NCI-H1105 (cell line): ENCODE data around the gene KCNB1.

Experiments
- DNase-seq: peaks from one replicate; lab custom pipeline; 2025; lab: John Stamatoyannopoulos, UW

Gene KCNB1

DNA sequence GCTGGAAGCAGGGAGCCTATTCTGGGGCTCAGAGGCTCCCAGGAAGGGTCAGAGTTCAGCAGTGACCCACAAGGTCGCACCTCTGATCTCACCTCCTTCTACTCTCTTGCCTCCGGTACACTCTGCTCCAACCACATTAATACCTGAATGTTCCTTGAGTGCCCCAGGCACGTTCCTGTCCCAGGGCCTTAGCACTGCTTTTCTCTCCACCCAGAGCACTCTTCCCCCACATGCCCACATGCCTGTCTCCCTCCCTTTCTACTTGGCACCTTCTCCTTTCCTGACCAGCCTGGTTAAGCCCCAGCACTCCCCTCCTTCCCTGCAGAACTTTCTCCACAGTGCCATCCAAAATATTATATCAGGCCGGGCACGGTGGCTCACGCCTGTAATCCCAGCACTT is 13.4 kb downstream of the KCNB1 start:
- DNase-seq: no peak

GRCh38 chr20:49468412-49468811 is 14.1 kb downstream of the KCNB1 start:
- DNase-seq: no peak

DNA sequence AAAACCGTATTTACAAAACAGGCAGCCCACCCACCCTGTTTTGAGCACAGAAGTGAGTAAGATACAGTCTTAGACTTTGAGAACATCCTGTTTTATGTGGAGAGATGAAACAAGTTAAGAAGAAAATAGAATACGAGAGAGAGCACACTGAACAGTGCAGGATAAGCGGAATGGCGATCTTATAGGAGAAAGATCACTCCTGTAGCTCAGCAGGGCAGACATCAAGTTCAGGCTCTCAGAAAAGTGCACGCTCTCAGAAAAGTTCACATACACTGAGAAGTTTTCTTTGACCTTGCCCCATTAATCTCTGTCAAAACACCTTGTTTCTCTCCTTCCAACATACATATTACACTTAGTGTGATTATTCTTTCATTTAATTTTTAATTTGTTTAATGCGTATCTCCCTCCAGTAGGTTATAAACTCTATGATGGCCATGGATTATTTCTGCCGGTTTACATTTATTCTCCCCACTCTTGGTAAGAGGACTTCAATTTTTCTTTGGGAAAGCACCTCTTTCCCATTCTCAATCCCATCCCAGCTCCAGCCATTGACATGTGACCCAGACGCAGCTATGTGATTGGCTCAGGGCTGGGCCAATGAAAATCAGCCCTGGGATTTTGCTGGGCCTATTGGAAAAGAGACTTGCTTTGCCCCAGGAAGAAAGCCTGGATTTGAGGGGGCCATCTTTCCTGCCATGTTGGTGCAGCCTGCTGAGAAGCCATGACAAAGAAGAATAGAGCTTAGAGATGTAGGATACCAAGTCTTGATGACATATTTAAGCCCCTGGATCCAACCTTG is 16.2 kb downstream of the KCNB1 start:
- no peak for DNase-seq

DNA sequence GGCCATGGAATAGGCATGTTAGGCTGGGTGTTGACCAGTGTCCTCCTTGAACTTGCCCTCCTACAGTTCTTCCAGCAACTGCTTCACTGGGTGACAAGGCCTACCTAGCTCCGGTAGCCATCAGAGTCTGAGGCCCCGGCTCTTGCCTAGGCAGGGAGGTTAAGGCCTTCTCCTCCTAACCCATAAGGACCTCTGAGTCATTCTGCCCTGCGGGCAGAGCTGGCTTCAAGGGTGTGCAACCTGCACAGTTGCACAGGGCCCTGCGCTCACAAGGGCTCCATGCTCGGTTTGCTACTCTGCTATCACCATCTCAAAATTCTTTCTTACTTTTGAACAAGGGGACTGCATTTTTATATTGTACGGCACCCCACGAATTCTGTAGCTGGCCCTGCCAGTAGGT is 17.9 kb downstream of the KCNB1 start:
- DNase-seq: no peak

DNA sequence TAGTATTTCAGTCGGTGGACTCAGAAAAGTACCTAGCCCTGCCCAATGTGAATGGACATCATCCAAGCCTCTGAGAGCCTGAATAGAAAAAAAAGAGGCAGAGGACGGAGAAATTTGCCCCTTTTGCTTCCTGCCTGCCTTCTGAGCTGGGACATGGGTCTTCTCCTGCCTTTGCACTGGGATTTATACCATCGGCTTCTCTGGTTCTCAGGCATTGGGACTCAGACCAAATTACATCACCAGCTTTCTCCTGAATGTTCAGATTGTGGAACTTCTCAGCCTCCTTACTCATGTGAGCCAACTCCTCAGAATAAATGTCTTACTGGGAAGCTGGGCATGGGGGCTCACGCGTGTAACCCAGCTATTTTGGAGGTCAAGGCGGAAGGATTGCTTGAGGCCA is 19.8 kb downstream of the KCNB1 start:
- no peak for DNase-seq

DNA sequence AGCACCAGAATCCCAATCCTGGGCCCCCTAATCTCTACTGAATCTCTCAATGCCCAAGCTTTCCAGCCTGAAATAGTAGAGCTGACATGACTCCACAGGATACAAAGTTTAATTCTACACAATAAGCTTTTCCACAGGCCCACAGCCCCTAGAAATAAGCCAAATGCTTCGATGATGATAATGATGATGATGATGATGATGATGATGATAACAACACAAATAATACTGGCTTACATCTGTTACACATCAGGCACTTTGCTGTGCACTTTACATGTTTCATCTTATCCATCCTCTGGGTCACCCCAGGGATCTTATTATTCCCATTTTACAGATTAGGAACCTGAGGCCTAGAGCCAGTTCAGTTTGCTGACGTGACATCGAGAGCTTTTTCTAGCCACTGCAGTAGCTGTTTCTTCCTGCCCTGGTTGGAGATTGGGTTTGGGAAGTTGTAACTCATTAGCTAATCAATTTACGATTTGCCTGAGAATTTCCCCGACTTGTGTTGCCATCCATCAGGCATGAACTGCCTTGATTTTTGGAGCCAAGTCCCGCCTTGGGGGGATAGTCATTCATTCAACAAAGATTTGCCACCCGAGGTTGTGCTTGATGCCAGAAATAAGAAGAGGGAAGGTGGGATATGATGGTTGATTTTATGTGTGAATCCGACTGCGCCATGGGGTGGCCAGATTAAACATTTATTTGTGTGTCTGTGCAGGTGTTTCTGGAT is 20.4 kb downstream of the KCNB1 start:
- DNase-seq: no peak

DNA sequence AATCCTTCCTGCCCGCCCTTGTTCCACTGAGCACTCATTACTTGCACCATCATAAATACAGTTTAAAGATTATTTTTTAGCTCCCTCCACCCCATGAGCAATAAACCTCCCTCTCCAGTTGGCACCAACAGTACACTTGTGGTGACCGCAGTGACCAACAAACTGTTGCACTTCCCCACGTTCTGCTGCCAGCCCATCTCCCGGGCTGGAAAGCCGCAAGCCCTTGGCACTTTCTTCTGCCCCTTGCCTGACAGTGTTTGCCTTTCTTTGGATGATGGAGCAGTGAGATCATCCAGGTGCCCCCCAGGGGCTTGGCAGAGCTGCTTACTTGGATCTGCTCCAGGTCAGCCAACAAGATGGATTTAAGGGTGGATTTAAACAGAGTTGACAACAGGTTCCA is 21.6 kb downstream of the KCNB1 start:
- DNase-seq: peak; percentile 31

DNA sequence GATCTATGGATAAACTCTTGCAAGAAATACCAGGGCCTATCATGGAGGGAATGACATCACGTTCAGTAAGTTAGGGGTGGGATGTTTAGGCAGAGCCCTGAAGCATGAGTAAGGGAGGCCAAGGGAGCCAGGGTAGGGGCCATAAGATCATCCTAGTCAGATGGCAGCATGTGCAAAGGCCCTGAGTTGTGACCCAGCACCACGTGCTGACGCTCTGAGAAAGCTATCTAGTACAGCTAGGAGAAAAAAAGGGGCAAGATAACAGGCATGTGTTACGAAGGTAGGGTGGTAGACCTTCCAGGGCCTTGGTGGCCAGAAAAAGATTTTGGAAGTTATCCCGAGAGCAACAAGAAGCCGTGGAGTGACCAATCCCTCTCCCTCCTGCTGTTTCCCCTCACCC is 22.3 kb downstream of the KCNB1 start:
- no peak for DNase-seq

- DNase-seq: no peak
These were observed 22.8 kb downstream of the KCNB1 start for GRCh38 chr20:49459684-49460083.

GRCh38 chr20:49457444-49457843 is 25.0 kb downstream of the KCNB1 start:
- DNase-seq: no peak

DNA sequence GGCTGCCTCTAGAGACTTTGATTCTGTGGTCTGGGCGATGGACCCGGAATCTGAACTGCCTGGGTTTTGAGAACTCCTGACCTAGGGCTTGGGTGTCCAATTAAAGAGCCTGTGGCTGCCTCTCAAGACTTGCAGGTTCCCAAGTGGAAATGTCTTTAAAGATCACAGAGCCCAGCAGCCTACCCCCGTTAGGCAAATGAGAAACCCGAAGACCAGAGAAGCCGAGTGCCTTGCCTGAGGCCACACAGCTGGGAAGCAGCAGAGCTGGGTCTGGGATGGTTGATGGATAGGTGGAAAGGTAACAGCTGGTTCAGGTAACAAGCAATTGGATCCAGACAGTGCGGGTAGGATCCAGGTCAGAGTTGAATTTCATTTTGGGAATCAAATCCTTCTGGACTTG is 25.8 kb downstream of the KCNB1 start:
- DNase-seq: no peak

- DNase-seq: no peak
These were observed 26.8 kb downstream of the KCNB1 start for GRCh38 chr20:49455691-49456090.

DNA sequence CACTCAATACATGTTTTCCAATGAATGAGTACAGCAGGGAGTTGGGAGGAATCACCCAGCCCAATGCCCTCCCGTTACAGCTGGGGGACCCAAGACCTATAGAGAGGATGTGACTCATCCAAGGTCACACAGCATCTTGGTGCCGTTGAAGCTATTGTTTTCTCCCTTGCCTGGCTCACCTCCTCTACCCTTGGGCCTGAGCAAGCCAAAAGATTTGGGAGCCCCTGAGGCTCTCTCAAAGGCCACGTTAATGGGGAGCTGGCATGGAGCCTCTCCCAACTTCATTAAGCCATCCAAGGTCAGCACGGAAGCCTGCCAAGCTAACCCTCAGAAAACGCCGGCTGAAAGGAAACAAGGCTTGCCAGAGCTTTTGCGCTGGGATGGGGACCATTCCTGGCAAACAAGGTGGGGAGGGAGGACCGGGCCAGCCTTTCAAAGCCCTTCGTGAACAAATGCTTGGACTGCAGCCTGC is 30.4 kb downstream of the KCNB1 start:
- DNase-seq: no peak

- peak; percentile 85 for DNase-seq
These were observed 32.2 kb downstream of the KCNB1 start for GRCh38 chr20:49450281-49450721.

GRCh38 chr20:49448917-49449316 is 33.6 kb downstream of the KCNB1 start:
- DNase-seq: no peak

DNA sequence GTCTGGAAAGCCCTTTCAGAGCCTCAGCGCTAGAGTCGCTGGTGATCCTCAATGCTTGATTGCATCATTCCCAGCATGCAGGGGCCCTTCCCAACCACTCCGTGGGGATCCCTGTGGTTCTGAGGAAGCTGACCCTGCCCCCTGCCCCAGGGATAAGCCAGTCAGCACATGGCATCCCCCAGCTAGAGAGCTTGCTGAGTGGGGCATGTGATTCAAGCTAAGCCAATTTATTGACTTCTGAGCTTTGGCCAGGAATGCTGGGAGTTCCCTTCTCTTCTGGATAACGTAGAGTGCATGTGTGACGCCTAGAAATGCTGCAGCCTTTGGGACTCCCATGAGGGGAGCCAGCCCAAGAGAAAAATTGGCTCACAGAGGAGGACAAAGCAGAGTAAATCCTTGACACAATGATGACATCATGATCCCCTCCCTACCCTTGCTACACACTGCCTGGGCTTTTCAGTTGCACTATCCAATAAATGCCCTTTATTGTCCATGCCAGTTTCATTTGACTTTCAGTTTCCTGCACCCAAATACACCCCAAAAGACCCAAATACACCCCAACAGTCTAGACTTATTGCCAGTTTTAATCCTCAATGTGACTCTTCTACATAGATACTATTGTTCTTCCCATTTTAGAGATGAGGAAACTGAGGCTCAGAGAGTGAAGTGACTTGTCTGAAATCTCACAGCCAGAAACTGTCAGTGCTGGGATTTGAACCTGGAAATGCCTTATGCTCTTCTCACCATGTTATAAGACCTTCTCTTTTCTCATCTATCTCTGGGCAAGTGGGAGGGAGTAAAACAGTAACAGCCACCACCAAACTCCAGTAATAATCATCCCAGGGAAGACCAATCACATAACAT is 34.3 kb downstream of the KCNB1 start:
- DNase-seq: no peak

DNA sequence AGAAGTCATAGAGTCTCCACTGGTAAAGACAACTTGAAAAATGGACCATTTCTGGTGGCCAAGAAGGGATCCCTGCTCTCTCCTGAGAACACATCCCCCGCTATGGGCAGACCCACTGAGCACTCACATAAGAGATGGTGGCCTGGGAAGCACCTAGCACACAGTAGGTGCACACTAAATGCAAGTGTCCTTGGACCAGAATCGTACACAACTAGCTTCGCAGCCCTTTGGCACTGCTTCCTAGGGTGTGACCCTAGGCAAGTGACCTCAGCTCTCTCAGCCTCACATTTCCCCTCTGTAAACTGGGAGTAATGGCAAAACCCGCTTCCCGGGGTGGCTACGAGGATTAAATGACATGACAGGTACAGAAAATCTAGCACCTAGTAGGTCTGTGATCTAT is 35.1 kb downstream of the KCNB1 start:
- no peak for DNase-seq

GRCh38 chr20:49446808-49447207 is 35.7 kb downstream of the KCNB1 start:
- no peak for DNase-seq

DNA sequence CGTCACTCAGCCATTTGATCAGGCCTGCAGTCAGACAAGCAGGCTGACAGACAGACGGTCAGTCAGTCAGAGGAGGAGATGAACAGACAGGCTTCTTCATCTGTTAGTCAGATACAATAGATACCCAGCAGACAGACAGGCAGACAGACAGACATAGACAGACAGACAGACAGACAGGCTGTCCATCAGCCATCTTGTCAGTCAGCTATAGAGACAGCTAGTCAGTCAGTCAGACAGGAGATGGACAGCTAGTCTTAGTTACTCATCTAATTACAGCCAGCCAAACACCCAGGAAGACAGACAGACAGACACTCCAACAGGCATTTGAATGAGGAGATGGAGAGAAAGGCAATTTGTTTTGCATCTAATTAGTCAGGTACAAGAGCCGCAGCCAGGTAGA is 36.4 kb downstream of the KCNB1 start:
- DNase-seq: no peak

DNA sequence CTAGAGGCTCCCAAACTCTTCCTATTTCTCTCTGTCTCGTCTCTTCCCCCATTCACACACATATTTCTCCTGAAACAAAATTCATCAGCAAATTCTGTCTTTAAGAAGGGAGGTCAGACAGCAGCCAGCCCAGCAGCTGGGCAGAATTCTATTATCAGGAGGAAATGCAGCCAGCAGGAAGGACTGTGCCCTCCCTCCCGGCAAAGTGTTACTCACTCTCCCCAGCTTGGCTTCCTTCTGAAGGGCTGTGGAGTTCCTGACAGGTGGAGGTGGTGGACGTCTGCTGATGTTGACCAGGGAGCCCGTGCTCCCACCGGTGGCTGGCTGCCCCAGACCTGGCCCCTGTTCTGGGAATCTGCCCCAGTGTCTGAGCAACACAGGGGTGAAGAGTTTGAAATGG is 37.3 kb downstream of the KCNB1 start:
- DNase-seq: no peak

- DNase-seq: no peak
These were observed 37.9 kb downstream of the KCNB1 start for GRCh38 chr20:49444553-49444990.

- DNase-seq: no peak
These were observed 45.4 kb downstream of the KCNB1 start for GRCh38 chr20:49437057-49437456.
